OCI-LY1 (cell line): Measurements from ENCODE around the gene P2RX6.

Source experiments
- H2AFZ ChIP-seq: fragments of 200-600 bp; sonication (generic), shearing (Covaris generic); 2 replicates; pipeline ENCODE4 v1.6.0; 2014; ENCODE audit warnings: antibody characterized with exemption, mild to moderate bottlenecking, low read length
- H3F3A ChIP-seq: fragments of 200-600 bp; sonication (generic), shearing (Covaris generic); 2 replicates; pipeline ENCODE4 v1.6.0; 2014; ENCODE audit warnings: mild to moderate bottlenecking, antibody characterized with exemption, low read length, moderate library complexity; ENCODE audit not compliant: insufficient read depth
- H3K27ac ChIP-seq: fragments of 200-600 bp; sonication (generic); 2 replicates; pipeline ENCODE4 v1.5.1; 2014; ENCODE audit warnings: low read length, mixed run types, mild to moderate bottlenecking, low read depth; ENCODE audit not compliant: poor library complexity, severe bottlenecking
- H3K27me3 ChIP-seq: fragments of 200-600 bp; sonication (generic); 2 replicates; pipeline ENCODE4 v1.6.0; 2014; ENCODE audit warnings: antibody characterized with exemption, mild to moderate bottlenecking, low read length, moderate library complexity; ENCODE audit not compliant: insufficient read depth
- H3K36me3 ChIP-seq: fragments of 200-600 bp; sonication (generic); 2 replicates; pipeline ENCODE4 v1.6.1; 2014; ENCODE audit warnings: mild to moderate bottlenecking, antibody characterized with exemption, low read length, moderate library complexity, mixed read lengths; ENCODE audit not compliant: insufficient read depth
- H3K4me1 ChIP-seq: fragments of 200-600 bp; sonication (generic); 2 replicates; pipeline ENCODE4 v1.5.1; 2014; ENCODE audit warnings: mild to moderate bottlenecking, low read length, moderate library complexity; ENCODE audit not compliant: insufficient read depth, severe bottlenecking
- H3K4me2 ChIP-seq: fragments of 200-600 bp; sonication (generic), shearing (Covaris generic); 2 replicates; pipeline ENCODE4 v1.6.1; 2014; ENCODE audit warnings: low read length
- H3K4me3 ChIP-seq: fragments of 200-600 bp; sonication (generic); 2 replicates; pipeline ENCODE4 v1.5.1; 2014; ENCODE audit warnings: low read length, low read depth, mild to moderate bottlenecking, mixed read lengths; ENCODE audit not compliant: poor library complexity, severe bottlenecking
- H3K79me2 ChIP-seq: fragments of 200-600 bp; shearing (Covaris generic); 2 replicates; pipeline ENCODE4 v1.6.1; 2016; ENCODE audit warnings: mixed run types, low read length, mixed read lengths; ENCODE audit not compliant: insufficient read depth
- H3K9ac ChIP-seq: fragments of 200-600 bp; sonication (generic), shearing (Covaris generic); 2 replicates; pipeline ENCODE4 v1.6.1; 2014; ENCODE audit warnings: mild to moderate bottlenecking, low read length, mixed read lengths
- H3K9me2 ChIP-seq: fragments of 200-600 bp; sonication (generic), shearing (Covaris generic); 2 replicates; pipeline ENCODE4 v1.6.1; 2014; ENCODE audit warnings: low read depth, mild to moderate bottlenecking, low read length, mixed read lengths
- H3K9me3 ChIP-seq: fragments of 200-600 bp; shearing (Covaris generic); 2 replicates; pipeline ENCODE4 v1.6.1; 2014; ENCODE audit warnings: low read length, mixed read lengths
- H4K20me1 ChIP-seq: fragments of 200-600 bp; sonication (generic), shearing (Covaris generic); 2 replicates; pipeline ENCODE4 v1.6.0; 2016; ENCODE audit warnings: mild to moderate bottlenecking, low read length; ENCODE audit not compliant: insufficient read depth
- EZH2 ChIP-seq: fragments of 200-600 bp; sonication (generic), shearing (Covaris generic); IDR thresholded peaks from 2 replicates; pipeline ENCODE4 v1.8.0; 2017; ENCODE audit warnings: borderline replicate concordance, mixed run types, mild to moderate bottlenecking, antibody characterized with exemption, low read length, moderate library complexity, mixed read lengths
- TF ChIP-seq, protein P1 (sequence below): fragments of 200-600 bp; sonication (generic), shearing (Covaris generic); IDR thresholded peaks from 2 replicates; pipeline ENCODE4 v1.5.1; 2017; ENCODE audit warnings: mild to moderate bottlenecking, antibody characterized with exemption, low read length, moderate library complexity, mixed read lengths

The P2RX6 gene

DNA sequence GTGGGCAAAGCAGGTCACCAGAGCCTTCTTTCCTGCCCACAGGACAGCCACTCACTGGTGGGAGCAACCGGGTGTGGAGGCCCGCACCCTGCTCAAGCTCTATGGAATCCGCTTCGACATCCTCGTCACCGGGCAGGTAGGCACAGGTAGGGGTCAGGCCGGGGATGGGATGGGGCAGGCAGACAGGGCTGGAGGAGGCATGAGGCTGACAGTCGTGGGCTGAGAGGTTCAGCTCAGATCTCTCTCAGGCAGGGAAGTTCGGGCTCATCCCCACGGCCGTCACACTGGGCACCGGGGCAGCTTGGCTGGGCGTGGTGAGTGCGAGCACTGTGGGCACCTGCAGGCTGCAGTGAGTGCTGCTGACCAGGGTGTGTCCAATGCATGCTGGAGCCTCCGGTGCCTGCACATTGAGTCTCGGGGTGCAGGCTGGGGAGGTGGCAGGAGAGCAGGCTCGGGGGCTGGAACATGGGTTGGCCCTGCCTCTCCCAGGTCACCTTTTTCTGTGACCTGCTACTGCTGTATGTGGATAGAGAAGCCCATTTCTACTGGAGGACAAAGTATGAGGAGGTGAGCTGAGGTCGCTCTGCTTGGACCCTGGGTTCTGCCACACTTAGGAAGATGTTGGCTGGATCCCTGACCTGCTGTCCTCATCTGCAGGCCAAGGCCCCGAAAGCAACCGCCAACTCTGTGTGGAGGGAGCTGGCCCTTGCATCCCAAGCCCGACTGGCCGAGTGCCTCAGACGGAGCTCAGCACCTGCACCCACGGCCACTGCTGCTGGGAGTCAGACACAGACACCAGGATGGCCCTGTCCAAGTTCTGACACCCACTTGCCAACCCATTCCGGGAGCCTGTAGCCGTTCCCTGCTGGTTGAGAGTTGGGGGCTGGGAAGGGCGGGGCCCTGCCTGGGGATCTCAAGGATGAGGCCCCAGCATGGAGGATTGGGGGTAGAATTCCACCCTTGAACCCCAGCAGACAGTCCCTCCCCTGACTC is 11.1 kb downstream of the P2RX6 start:
- TF ChIP-seq, protein P1, sequence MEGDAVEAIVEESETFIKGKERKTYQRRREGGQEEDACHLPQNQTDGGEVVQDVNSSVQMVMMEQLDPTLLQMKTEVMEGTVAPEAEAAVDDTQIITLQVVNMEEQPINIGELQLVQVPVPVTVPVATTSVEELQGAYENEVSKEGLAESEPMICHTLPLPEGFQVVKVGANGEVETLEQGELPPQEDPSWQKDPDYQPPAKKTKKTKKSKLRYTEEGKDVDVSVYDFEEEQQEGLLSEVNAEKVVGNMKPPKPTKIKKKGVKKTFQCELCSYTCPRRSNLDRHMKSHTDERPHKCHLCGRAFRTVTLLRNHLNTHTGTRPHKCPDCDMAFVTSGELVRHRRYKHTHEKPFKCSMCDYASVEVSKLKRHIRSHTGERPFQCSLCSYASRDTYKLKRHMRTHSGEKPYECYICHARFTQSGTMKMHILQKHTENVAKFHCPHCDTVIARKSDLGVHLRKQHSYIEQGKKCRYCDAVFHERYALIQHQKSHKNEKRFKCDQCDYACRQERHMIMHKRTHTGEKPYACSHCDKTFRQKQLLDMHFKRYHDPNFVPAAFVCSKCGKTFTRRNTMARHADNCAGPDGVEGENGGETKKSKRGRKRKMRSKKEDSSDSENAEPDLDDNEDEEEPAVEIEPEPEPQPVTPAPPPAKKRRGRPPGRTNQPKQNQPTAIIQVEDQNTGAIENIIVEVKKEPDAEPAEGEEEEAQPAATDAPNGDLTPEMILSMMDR: no peak
- TF ChIP-seq EZH2: no peak
- peaks cover 4% of the 10 kb centered on the region; the same call in 1 of the 2 replicates for H3K27me3 ChIP-seq
- no peak overlapping the region for H3K27ac ChIP-seq

DNA sequence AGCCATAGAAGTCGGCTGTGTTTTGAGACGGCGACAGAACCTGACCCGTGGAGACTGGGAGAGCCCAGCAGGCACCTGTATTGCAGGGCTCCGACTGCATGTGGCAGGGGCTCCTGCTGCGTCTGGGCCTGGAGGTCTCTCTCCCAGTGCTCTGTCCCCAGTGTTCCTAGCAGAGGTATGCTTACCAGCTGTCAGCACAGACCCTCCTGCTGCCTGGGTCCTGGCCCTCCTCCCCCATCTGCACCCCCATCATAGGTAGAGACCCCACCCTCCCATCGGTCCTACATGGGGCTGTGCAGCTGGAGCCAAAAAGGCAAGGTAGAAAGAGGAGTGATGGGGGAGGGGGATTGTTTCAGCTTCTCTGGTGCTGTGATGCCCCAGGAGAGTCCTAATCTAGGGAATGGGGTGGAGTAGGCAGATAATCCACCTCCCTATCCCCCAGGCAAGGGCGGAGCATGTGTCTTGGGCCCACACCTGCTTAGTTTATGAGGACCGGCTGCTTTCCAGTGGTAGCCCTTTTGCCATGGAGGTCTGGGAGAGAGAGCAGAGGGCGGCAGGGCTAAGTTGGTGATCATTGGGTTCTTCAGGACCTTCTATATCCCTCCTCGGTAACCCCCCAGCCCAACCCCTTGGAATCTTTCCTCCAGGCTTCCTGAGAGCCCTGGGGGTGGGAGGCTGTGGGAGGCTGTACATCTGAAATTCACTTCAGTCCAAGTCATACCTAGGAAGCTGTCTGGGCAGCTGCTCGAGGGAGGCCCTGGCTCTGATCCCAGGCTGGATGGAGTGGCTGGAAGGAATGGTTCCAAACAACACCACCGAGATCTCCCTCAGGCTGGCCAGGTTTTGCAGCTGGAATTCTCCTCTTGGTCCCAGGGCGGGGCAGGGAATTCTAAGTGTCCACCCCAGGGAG is 12.1 kb downstream of the P2RX6 start:
- no peak overlapping the region for H2AFZ ChIP-seq
- no peaks in the 10 kb centered on the region; the same call in 1 of the 2 replicates for H3K27me3 ChIP-seq

More for the DNA sequence above, 11.1 kb downstream of the P2RX6 start:
- Histone ChIP-seq H3K9me2 (no peaks in the 10 kb centered on the region), H3F3A (no peaks in the 10 kb centered on the region), H3K4me3 (no peak overlapping the region), H3K9me3 (no peaks in the 10 kb centered on the region), H3K36me3 (no peaks in the 10 kb centered on the region), H3K4me2 (no peak overlapping the region), H3K4me1 (no peaks in the 10 kb centered on the region), H4K20me1 (no peaks in the 10 kb centered on the region), H3K79me2 (no peaks in the 10 kb centered on the region), H3K9ac (no peak overlapping the region), H2AFZ (no peak overlapping the region)

More for the DNA sequence above, 12.1 kb downstream of the P2RX6 start:
- TF ChIP-seq EZH2: no peak
- TF ChIP-seq, protein P1: no peak
- H3K4me3 ChIP-seq: no peak overlapping the region
- no peaks in the 10 kb centered on the region for H4K20me1 ChIP-seq
- H3K9ac ChIP-seq: no peak overlapping the region
- no peaks in the 10 kb centered on the region for H3K79me2 ChIP-seq
- H3F3A ChIP-seq: no peaks in the 10 kb centered on the region
- H3K27ac ChIP-seq: no peak overlapping the region
- H3K4me2 ChIP-seq: no peak overlapping the region
- H3K4me1 ChIP-seq: no peaks in the 10 kb centered on the region
- H3K9me2 ChIP-seq: no peaks in the 10 kb centered on the region
- no peaks in the 10 kb centered on the region for H3K9me3 ChIP-seq
- no peaks in the 10 kb centered on the region for H3K36me3 ChIP-seq
